Measurements from ENCODE around the gene TSPAN15.

TSPAN15 gene

DNA sequence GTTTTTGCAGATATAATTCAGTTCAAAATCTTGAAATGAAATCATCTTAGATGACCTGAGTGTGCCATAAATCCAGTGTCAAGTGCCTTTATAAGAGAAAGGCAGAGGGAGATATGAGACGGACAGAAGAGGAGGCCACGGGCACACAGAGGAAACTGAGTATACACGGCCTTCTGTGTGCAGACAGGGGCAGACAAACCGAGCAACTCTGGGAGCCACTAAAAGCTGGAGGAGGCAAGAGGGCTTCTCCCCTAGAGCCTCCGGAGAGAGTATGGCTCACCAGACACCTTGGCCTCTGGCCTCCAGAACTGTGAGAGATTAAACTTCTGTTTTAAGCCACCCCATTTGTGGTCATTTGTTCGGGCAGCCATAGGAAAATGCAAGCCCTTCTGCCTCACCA, 12.6 kb downstream of the TSPAN15 start:
- Histone ChIP-seq H3K4me1 (ENCODE audit: control insufficient read depth in 2 of 2, insufficient read depth in 2 of 2, low read length in 2 of 2) (peaks cover 55 to 60% of the 10 kb centered on the region in 2 donors), H3K27me3 (ENCODE audit: control insufficient read depth in 2 of 2, insufficient read depth in 2 of 2, low read length in 2 of 2) (no peaks in the 10 kb centered on the region)

DNA sequence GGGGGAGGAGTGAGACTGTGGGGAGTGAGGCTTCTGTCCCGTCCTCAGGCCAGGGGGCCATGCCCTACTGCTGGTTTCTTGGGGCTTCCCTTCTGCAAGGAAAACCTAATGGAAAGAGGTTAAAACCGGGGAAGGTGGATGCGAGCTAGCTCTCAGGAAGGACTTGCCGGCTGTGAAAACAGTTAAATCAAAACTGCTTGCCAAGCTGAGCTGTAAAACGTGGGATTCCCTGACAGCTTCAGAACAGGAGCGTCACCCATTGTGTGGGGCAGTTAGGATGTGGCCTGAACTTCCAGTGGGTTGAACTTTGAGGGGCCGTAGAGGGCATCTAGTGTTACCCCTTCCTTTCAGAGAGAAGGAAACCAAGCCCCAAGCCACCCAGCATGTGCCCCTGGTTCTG, 13.1 kb downstream of the TSPAN15 start:
- Histone ChIP-seq H3K4me1 (ENCODE audit: control insufficient read depth in 2 of 2, insufficient read depth in 2 of 2, low read length in 2 of 2) (peaks cover 50 to 55% of the 10 kb centered on the region in 2 donors), H3K4me3 (ENCODE audit: low read length in 2 of 2) (no peak overlapping the region), H3K9me3 (ENCODE audit: control insufficient read depth in 2 of 2, low read length in 2 of 2) (no peaks in the 10 kb centered on the region), H3K27ac (ENCODE audit: low read depth in 2 of 2, low read length in 2 of 2) (peak overlapping the region; percentile 58 to 72), H3K36me3 (ENCODE audit: control insufficient read depth in 2 of 2, insufficient read depth in 2 of 2, low read length in 2 of 2) (peaks cover 0 to 3% of the 10 kb centered on the region in 2 donors), H3K9ac (ENCODE audit: low read depth in 1 of 2, low read length in 2 of 2) (peak overlapping the region in 1 of 2 donors; percentile 3), H3K27me3 (ENCODE audit: control insufficient read depth in 2 of 2, insufficient read depth in 2 of 2, low read length in 2 of 2) (no peaks in the 10 kb centered on the region)

More for the DNA sequence above, 12.6 kb downstream of the TSPAN15 start:
- Histone ChIP-seq H3K9me3 (ENCODE audit: control insufficient read depth in 2 of 2, low read length in 2 of 2) (no peaks in the 10 kb centered on the region), H3K27ac (ENCODE audit: low read depth in 2 of 2, low read length in 2 of 2) (peak overlapping the region; percentile 58 to 72), H3K4me3 (ENCODE audit: low read length in 2 of 2) (no peak overlapping the region), H3K36me3 (ENCODE audit: control insufficient read depth in 2 of 2, insufficient read depth in 2 of 2, low read length in 2 of 2) (peaks cover 0 to 3% of the 10 kb centered on the region in 2 donors), H3K9ac (ENCODE audit: low read depth in 1 of 2, low read length in 2 of 2) (peak overlapping the region in 1 of 2 donors; percentile 3)

DNA sequence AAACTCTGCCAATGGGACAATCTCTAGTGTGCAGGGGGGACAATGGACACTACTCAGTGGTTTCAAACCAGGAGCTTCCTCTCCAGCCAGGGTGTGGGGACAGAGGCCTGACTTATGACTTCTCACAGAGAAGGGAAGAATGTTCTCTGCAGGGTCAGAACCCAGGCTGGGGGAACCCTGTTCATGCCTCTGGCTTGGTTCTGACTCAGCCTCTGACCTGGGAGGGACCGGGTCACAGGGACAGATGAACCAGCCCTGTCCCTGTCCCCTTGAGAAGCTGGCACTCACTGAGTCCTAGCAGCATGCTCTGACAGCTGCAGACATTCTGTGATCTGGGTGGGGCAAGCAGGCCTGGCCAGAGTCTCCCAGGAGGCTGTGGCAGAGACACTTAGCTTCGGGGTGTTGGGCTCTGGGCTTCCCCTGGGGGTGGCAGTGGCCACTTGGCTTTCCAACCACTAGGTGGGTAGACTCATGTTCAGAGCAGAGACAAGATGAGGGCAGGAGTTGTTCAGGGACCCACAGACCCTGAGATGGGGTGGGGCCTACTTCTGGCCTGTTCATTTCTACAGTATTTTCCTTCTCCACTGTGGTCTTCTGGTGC, 13.6 kb downstream of the TSPAN15 start:
- H3K9ac ChIP-seq (ENCODE audit: low read depth in 1 of 2, low read length in 2 of 2) = peak overlapping the region in 1 of 2 donors; percentile 3
- H3K27me3 ChIP-seq (ENCODE audit: control insufficient read depth in 2 of 2, insufficient read depth in 2 of 2, low read length in 2 of 2) = no peaks in the 10 kb centered on the region
- H3K36me3 ChIP-seq (ENCODE audit: control insufficient read depth in 2 of 2, insufficient read depth in 2 of 2, low read length in 2 of 2) = peaks cover 0 to 3% of the 10 kb centered on the region in 2 donors
- H3K4me3 ChIP-seq (ENCODE audit: low read length in 2 of 2) = no peak overlapping the region
- H3K9me3 ChIP-seq (ENCODE audit: control insufficient read depth in 2 of 2, low read length in 2 of 2) = no peaks in the 10 kb centered on the region
- peaks cover 45 to 50% of the 10 kb centered on the region in 2 donors for H3K4me1 ChIP-seq (ENCODE audit: control insufficient read depth in 2 of 2, insufficient read depth in 2 of 2, low read length in 2 of 2)
- H3K27ac ChIP-seq (ENCODE audit: low read depth in 2 of 2, low read length in 2 of 2) = peak overlapping the region; percentile 58 to 72

DNA sequence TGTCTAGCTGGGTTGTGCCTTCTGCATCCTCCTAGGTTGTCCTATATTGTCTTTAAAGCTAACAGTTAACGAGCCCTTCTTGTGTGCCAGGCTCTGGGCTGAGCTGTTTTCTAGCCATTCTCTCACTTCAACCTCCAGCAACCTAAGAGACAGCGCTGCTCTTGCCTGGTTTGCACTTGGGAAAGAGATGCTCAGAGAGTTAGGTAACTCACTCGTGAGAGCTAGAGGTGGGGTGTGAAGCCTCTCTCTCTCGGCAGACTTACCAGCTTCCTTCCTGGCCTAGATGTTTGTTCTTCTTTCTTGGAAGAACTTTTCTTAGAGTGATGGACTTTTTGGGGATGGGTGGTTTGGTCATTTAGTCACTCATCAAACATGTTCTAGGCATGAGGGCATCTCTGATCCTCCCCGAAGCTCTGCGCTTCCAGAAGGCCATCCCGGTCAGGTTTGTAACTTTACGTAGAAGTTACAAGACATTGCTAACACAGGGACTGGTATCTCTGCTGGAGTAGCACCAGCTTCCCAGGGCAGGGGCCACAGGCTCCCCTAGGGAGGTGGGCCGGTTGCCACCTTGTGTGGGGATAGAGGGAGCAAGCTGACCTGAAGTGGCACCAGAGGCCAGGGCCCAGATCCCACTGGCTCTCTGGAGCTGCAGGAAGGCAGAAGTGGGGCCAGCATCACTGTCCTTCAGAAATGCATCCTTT, 14.3 kb downstream of the TSPAN15 start:
- Histone ChIP-seq H3K27ac (ENCODE audit: low read depth in 2 of 2, low read length in 2 of 2) (peak overlapping the region; percentile 58 to 72), H3K9ac (ENCODE audit: low read depth in 1 of 2, low read length in 2 of 2) (no peak overlapping the region), H3K27me3 (ENCODE audit: control insufficient read depth in 2 of 2, insufficient read depth in 2 of 2, low read length in 2 of 2) (no peaks in the 10 kb centered on the region), H3K36me3 (ENCODE audit: control insufficient read depth in 2 of 2, insufficient read depth in 2 of 2, low read length in 2 of 2) (peaks cover 0 to 6% of the 10 kb centered on the region in 2 donors), H3K9me3 (ENCODE audit: control insufficient read depth in 2 of 2, low read length in 2 of 2) (no peaks in the 10 kb centered on the region), H3K4me1 (ENCODE audit: control insufficient read depth in 2 of 2, insufficient read depth in 2 of 2, low read length in 2 of 2) (peaks cover 38 to 42% of the 10 kb centered on the region in 2 donors), H3K4me3 (ENCODE audit: low read length in 2 of 2) (no peak overlapping the region)

DNA sequence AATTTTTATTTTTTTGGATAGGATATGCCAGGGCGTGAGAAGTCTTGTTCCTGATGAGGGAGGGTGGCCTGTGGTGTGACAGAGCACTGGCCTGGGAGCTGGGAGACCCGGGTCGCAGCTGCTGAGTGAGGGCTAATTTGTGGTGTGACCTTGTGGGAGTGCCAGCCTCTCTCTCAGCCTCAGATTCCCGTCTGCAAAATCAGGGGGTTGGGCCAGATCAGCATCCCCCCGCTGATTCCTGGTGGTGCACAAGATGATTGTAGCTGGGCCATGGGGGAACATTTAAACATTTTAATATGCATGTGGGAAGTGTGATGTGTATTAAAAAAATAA, 14.9 kb downstream of the TSPAN15 start:
- Histone ChIP-seq H3K27ac (ENCODE audit: low read depth in 2 of 2, low read length in 2 of 2) (no peak overlapping the region), H3K9ac (ENCODE audit: low read depth in 1 of 2, low read length in 2 of 2) (no peak overlapping the region), H3K9me3 (ENCODE audit: control insufficient read depth in 2 of 2, low read length in 2 of 2) (no peaks in the 10 kb centered on the region), H3K27me3 (ENCODE audit: control insufficient read depth in 2 of 2, insufficient read depth in 2 of 2, low read length in 2 of 2) (no peaks in the 10 kb centered on the region), H3K36me3 (ENCODE audit: control insufficient read depth in 2 of 2, insufficient read depth in 2 of 2, low read length in 2 of 2) (peaks cover 0 to 6% of the 10 kb centered on the region in 2 donors), H3K4me1 (ENCODE audit: control insufficient read depth in 2 of 2, insufficient read depth in 2 of 2, low read length in 2 of 2) (peaks cover 33 to 37% of the 10 kb centered on the region in 2 donors), H3K4me3 (ENCODE audit: low read length in 2 of 2) (no peak overlapping the region)

DNA sequence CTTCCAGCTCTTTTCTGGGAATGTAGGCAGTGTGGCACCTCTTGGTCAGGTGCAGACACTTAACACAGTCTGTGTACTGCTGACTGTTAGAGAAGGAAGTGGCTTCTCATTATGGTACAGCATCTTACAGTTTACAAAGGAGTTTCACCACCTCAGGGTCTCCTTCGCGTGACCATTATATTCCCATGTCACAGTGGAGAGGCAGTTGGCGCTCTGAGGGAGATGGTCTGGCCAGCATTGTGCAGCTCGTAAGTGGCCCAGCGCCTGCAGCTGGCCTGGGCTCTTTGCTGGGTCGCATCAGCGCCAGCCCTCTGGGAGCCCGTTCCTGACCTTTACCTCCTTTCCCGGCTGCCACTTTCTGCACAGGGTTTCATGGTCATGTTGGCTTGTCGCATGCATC, 15.4 kb downstream of the TSPAN15 start:
- Histone ChIP-seq H3K27me3 (ENCODE audit: control insufficient read depth in 2 of 2, insufficient read depth in 2 of 2, low read length in 2 of 2) (no peaks in the 10 kb centered on the region), H3K9me3 (ENCODE audit: control insufficient read depth in 2 of 2, low read length in 2 of 2) (no peaks in the 10 kb centered on the region), H3K36me3 (ENCODE audit: control insufficient read depth in 2 of 2, insufficient read depth in 2 of 2, low read length in 2 of 2) (peaks cover 0 to 6% of the 10 kb centered on the region in 2 donors), H3K9ac (ENCODE audit: low read depth in 1 of 2, low read length in 2 of 2) (no peak overlapping the region), H3K4me3 (ENCODE audit: low read length in 2 of 2) (no peak overlapping the region), H3K27ac (ENCODE audit: low read depth in 2 of 2, low read length in 2 of 2) (no peak overlapping the region), H3K4me1 (ENCODE audit: control insufficient read depth in 2 of 2, insufficient read depth in 2 of 2, low read length in 2 of 2) (peaks cover 28 to 33% of the 10 kb centered on the region in 2 donors)

DNA sequence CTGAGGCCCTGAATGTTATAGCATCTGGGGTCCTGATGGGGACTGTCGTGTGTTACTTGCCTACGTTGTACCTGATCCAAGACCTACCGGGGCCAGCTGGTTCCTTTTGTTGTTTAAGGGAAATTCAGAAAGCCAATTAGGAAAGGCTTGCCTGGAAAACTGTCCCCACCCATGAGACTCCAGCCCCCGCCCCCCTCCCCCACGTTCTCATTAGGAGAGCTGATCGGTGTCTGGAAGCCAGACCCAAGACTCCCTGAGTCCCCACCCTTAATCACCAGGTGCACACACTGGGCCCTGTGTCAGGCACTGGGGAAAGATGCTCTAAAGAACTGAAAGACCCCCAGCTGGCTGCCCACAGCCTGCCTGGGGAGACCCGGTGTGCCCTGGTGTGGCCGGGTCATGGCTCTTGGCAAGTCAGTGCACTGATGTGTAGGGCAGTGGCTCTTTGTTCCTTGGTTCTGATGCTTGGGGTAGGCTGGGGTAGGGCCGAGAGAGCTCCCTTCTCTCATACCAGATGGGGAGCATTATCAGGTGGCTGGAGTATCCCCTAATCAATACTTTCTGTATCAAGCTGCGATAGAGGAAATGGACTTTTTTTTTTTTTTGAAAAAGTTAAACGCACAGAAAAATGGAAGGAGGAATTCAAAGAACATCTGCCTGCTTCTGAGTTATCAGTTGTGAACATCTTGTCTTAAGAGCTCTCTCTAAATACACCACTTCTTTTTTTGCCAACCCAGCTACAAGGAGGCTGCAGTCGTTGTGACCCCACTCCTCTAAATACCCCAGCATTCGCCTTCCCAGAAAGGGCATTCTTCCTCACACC, 16.9 kb downstream of the TSPAN15 start:
- Histone ChIP-seq H3K9me3 (ENCODE audit: control insufficient read depth in 2 of 2, low read length in 2 of 2) (no peaks in the 10 kb centered on the region), H3K36me3 (ENCODE audit: control insufficient read depth in 2 of 2, insufficient read depth in 2 of 2, low read length in 2 of 2) (peaks cover 0 to 6% of the 10 kb centered on the region in 2 donors), H3K9ac (ENCODE audit: low read depth in 1 of 2, low read length in 2 of 2) (no peak overlapping the region), H3K27me3 (ENCODE audit: control insufficient read depth in 2 of 2, insufficient read depth in 2 of 2, low read length in 2 of 2) (no peaks in the 10 kb centered on the region), H3K4me1 (ENCODE audit: control insufficient read depth in 2 of 2, insufficient read depth in 2 of 2, low read length in 2 of 2) (peaks cover 35 to 36% of the 10 kb centered on the region in 2 donors), H3K4me3 (ENCODE audit: low read length in 2 of 2) (no peak overlapping the region), H3K27ac (ENCODE audit: low read depth in 2 of 2, low read length in 2 of 2) (peak overlapping the region in 1 of 2 donors; percentile 24)

DNA sequence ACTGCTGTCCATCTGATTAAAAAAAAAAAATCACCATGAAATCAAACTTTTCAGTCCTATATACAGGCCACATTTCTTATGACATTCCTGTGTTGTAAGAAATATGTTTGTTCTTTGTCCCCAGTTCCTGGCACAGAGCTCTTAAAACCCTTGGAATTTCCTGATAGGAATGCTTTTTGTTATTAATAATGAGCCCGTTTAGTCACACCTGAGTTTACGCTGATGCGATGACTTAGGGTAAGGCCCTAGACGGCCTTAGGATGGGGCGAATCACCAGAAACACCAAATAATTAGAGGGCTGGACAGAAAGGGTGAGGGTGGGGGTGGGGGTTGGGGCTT, 17.5 kb downstream of the TSPAN15 start:
- Histone ChIP-seq H3K27ac (ENCODE audit: low read depth in 2 of 2, low read length in 2 of 2) (peak overlapping the region in 1 of 2 donors; percentile 24), H3K9me3 (ENCODE audit: control insufficient read depth in 2 of 2, low read length in 2 of 2) (no peaks in the 10 kb centered on the region), H3K9ac (ENCODE audit: low read depth in 1 of 2, low read length in 2 of 2) (no peak overlapping the region), H3K4me1 (ENCODE audit: control insufficient read depth in 2 of 2, insufficient read depth in 2 of 2, low read length in 2 of 2) (peaks cover 37 to 40% of the 10 kb centered on the region in 2 donors), H3K36me3 (ENCODE audit: control insufficient read depth in 2 of 2, insufficient read depth in 2 of 2, low read length in 2 of 2) (peaks cover 0 to 6% of the 10 kb centered on the region in 2 donors), H3K27me3 (ENCODE audit: control insufficient read depth in 2 of 2, insufficient read depth in 2 of 2, low read length in 2 of 2) (no peaks in the 10 kb centered on the region), H3K4me3 (ENCODE audit: low read length in 2 of 2) (no peak overlapping the region)

DNA sequence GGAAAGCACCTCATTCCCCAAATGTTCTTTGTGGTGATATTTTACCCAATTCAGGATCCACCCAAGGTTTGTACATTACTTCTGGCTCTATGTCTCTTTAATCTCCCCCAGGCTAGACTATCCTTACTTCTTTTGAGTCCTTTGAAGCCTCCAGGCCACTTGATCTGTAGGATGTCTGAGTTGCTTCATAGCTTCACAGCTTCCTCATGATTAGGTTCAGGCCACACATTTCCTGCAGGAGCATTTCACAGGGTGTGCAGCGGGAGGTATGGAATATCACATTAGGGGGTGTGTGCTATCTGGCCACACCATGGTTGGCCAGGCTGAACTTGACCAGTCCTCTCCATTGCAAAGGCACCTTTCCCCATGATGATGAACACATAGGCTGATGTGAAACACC, 18.7 kb downstream of the TSPAN15 start:
- H3K9me3 ChIP-seq (ENCODE audit: control insufficient read depth in 2 of 2, low read length in 2 of 2) = no peaks in the 10 kb centered on the region
- no peak overlapping the region for H3K9ac ChIP-seq (ENCODE audit: low read depth in 1 of 2, low read length in 2 of 2)
- H3K36me3 ChIP-seq (ENCODE audit: control insufficient read depth in 2 of 2, insufficient read depth in 2 of 2, low read length in 2 of 2) = peaks cover 0 to 6% of the 10 kb centered on the region in 2 donors
- H3K27me3 ChIP-seq (ENCODE audit: control insufficient read depth in 2 of 2, insufficient read depth in 2 of 2, low read length in 2 of 2) = no peaks in the 10 kb centered on the region
- H3K4me3 ChIP-seq (ENCODE audit: low read length in 2 of 2) = no peak overlapping the region
- H3K4me1 ChIP-seq (ENCODE audit: control insufficient read depth in 2 of 2, insufficient read depth in 2 of 2, low read length in 2 of 2) = peaks cover 31 to 34% of the 10 kb centered on the region in 2 donors
- H3K27ac ChIP-seq (ENCODE audit: low read depth in 2 of 2, low read length in 2 of 2) = no peak overlapping the region
